Dedifferentiated amniotic fluid mesenchymal stem cell (primary cell): ENCODE results near the gene CACNA1D.

Source experiments
- DNase-seq: peaks from one replicate; pipeline ENCODE4 v3.0.0-alpha.2; 2016; ENCODE audit errors: extremely low spot score

The CACNA1D gene

DNA sequence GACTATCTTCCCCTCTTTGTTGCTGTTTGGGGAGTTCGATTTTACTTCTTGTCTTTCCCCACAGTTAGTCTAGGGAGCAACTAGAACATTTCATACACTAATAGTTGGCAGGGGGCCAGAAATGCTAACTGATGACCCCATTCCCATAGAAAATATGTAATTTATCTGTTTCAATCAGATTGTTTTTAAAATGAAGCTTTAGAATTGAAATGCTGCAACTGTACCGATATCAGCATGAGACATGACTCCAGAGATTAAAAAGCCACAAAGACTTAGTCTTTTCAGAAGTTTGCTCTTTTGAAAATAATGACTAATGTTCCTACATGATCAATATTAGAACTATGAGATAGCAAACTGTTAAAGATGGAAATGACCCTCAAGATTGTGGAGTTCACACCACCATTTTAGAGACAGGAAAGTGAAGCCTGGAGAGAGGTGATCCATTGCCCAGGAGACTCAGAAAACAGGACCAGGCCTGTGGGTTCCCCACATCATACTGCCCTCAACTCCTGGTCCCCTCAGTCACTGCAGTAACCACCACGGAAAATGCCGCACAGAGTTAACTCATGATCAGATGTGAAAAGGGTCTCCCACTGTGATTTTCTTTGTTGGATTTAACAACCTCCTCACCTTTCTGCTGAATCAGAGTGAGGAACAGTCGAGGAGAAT is 221.5 kb downstream of the CACNA1D start:
- no peak for DNase-seq

DNA sequence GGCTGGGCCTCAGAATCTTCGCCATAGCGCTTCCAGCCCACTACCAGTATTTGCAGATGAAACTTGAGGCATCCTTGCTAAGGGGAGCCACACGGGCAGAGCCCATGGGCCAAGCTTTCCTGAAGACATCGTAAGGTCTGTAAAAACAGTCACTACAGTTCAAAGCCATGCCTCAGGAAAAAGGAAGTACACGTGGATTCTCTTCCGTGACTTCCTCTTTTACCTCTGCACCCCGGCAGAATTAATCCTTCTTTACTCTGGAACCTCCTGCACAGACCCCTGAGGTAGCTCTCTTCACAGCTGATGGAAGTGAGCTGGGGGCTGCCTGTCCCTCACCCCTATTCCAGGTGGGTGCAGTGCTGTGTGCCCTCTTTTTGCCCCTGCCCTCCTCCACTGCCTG is 222.6 kb downstream of the CACNA1D start:
- DNase-seq, result no peak

DNA sequence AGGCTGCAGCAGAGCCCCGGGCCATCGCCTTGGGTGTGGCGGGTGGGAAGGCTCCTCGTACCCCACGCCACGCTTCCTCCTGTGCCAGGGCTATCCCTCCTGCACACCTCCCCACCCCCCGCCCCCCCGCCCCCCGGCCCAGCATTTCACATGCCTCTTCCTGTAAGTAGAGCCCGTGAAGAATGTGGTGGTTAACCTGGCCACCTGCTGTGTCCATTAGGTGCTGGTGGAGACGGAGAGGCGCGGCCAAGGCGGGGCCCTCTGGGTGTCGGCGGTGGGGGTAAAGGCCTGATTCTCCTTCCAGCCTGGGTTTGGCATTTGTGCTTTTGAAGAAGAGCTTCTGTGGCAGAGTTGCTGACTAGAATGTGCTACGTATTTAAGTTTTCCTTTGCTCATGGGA is 224.1 kb downstream of the CACNA1D start:
- no peak for DNase-seq

DNA sequence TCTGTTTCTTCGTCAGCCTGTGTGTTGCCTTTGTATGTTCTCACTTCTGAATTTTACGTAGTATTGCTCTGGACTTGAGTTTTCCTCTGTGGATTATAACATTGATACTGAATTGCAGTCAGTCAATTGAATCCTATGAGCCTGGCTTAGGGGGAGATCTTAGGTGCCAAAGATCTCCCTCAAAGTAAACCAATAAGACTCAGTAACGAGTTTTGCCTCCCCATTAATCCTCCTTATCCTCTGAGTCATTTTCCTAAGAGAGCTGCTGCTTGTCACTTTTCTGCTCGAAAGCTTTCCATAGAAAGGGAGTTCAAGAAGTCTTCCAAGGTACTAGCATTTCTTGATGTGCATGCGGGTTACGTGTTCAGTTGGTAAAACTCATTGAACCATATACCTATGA is 225.4 kb downstream of the CACNA1D start:
- DNase-seq, result no peak

DNA sequence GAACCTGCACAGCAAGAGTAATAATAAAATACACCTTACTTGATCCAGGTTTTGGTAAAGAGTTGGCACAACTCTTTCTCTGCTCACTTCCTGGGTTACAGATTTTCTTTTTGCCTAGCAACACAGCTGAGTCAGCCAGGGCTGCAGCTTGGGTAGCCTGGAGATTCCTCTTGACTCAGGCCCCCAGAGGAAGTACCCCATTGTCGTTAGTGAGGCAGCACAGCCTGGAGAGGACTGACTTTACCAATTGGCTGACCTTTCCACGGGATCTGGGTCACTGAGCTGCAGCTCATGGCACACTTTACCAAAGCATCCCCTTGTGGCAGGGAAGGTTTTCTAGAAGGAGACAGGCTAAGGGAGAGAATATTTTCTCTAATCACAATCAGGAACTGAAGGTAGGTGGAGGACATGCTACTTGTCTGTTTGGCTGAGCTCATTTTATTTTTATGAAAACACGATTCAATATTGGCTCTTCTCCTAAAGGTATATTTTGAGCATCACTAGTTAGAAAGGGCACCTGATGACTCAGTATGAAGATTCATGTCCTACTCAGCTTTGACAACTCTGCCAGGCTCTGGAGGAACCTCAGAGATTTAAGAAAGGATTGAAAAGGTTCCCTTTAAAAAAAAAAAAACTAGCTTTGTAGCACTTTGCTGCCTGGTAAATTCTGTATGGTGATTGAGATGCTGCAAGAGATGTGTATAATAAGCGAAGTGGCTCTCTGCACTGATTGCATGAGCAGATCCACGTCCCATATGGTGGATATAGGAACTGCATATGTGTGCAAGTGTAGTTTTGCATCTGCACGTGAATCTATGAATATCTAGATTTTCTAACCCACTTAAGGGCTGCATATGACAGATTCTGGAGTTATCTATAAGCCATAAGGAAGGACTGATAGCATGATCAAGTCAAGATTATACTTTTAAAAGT is 227.0 kb downstream of the CACNA1D start:
- no peak for DNase-seq

DNA sequence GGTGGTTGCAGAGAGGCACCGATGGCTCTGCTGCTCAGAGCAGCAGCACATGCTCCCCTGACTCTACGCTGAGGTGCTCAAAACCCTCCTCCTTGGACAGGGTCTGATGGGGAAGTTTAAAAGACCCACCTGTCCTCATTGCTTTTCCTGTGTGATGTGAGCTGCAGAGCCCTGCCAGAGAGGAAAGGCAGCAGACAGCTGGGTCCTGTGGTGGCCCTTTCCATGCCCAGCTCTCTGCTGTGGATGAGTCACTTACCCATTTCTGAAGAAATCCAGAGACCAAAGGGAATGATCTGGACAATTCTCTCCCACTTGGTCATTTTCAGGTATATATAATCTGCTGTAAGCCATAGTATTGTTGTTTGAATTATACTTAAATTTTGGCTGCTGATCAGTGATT is 230.2 kb downstream of the CACNA1D start:
- DNase-seq, result no peak

DNA sequence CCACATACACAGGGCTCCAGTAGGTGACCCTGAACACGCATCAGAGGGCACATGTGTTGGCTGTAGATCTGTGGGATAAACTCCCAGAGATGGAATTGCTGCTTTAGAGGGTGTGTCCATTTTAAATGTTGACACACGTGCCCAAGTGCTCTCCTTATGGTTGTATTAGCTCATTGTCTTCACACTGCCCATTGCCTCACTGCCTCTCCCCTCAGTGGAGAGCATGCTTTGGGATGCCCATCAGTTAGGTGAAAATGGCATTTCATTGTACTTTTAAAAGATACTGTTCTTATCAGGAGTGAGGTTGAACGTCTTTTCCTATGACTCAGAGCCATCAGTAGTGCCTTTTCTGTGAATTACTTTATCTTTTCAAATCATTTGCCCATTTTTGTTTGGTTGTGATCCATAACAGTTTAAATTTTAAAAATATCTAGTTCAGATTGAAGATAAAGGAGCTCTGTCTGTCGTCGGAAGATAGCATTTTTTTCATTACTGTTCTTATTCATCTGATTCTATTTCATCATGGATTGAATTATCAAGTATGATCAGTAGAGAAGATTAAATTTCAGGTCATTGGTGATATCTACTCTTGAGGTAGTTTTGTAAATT is 231.1 kb downstream of the CACNA1D start:
- no peak for DNase-seq

DNA sequence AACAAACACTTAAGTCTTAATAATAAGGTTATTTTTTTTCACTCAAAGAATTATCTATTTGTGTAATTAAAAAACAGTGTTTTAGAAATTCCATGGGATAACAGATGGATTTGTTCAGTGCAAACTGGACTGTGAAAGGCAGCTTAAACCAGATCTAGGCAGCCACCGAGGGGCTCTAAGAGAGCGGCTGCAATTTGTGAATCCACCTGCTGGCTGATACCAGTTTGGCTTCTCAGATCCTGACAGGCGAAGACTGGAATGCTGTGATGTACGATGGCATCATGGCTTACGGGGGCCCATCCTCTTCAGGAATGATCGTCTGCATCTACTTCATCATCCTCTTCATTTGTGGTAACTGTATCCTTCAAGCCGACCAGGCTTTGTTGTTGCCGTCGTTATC is 232.2 kb downstream of the CACNA1D start:
- DNase-seq, result no peak

DNA sequence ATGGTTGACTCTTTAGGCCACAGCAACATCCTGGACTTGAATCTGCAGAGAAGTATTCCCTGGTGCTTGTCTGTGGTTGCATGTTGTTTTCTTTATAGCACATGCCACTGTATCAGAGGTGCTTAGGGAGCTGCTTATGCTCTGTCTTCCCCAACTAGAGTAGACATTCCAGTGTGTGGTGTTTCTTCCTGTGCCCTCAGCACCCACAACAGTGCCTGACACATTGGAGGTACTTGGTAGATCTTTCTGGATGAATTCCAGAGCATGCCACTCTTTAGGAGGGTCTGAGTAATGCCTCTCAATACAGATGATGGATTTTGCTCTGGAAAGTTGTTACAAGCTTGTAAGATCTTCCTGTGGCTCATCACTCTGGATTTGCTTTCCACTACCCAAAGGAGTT is 234.2 kb downstream of the CACNA1D start:
- DNase-seq, result no peak

DNA sequence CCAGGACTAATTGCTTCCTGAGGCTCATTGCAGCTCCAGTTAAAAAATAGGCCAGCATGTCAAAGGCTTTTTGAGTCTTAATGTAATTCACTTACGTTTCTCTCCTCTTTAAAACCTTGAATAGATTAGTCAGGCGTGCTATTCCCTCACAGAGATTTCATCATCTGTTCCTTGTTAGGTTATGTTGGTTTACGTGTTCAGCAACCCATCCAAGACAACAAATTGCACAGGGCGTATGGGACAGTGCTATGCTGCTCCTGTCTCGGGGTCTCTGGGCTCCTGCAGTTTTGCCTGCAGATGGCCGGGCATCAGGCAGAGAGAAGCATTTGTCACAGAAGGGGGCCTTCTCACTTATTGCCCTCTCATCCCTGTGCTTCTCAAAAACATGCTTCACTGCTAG is 234.7 kb downstream of the CACNA1D start:
- no peak for DNase-seq

DNA sequence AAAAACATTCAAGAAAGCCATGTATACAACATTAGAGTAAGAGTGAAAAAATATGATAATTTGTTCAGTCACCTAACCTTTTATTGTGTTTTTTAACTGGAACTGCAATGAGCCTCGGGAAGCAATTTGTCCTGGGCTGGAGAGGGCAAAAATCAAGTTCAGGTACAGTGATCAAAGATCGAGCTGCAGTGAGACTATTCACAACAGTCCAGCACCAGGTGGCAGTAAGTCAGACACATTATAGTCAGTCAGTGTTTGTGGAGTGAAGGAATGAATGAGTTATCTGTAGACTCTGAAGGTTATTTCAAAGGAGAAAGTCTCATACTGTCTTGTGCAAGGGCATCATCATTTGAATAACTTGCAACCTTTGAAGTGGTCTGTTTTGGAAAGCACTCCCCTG is 235.2 kb downstream of the CACNA1D start:
- DNase-seq, result no peak

DNA sequence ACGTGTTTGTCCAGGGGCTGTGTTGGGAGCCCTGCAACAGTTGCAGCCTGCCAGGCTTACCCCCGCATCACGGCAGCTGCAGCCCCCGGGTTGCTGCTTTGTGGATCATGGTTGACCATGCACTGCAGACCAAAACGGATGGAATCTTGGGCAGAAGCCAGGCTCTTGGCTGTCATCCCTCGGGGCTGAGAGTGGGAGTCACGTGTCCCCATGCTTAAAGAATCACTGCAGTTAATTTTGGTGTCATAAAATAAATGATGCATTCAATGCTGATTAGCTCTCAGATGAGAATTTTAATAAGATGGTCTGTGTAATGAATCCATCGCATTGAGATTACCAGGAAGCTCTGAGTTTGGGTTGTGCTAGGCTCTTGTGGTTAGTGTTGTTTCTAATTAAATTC is 236.2 kb downstream of the CACNA1D start:
- DNase-seq, result no peak

DNA sequence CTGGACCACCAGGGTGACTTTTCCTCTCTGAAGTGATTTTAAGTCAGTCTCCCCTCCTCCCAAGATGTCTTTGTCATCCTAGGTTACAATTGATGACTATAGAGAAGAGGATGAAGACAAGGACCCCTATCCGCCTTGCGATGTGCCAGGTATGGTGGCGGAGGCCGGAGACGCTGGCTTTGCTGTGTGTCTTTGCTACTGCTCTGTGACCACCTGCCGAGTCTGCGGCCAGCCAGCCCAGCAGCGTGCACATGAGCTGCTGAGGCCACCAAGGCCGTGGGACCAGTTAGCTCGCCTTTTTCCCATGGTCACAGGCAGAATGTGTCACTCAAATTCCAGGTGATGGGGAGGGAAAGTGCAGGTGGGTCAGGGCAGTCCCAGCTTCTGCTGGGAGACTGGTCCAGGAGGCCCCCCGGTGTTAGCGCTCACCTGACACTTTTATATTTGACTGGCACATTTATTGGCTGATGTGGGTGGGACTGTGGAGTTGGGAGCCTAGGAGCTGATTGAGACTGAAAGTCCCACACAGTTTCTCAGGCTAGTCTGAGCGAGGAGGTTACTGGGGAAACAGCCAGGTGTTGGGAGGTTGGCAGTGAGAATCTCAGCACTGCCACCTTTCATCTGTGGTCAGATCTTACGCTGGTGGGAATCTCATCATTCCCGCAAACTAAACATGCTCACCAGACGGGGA is 237.7 kb downstream of the CACNA1D start:
- DNase-seq, result no peak

DNA sequence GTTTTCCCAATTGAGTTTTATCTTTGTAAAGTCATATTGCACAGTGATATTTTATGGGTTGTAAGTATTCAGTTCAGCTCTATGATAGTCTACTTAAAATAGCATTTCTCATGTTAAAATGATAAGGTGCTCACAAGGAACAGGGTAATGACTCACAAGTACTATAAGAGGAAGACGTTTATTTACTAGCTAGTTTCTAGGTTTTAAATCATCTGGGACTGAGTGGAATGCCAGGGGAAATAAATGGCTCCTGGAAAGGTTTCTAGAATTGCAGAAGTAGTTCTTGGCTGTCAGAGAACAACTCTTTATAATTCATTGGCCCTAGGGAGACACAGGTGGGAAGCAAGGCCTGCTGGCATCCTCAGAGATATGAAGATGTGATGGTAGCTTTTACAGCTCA is 239.0 kb downstream of the CACNA1D start:
- no peak for DNase-seq

DNA sequence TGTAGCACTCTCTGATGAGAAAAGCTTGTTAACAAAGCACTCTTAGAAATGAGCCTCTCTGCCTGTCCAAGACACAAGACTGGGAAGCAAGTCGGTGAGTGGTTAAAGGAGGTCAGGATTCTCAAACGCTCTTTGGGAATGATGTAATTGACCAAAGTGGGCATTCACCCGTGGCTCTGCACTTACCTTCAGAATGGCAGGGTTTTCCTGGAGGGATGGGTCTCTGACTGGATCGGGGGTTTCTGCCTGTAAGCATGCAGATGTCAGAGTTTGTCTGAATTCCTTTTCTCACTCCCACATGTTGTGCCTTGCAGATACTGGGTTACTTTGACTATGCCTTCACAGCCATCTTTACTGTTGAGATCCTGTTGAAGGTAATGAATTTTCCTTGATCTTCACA is 245.6 kb downstream of the CACNA1D start:
- no peak for DNase-seq

DNA sequence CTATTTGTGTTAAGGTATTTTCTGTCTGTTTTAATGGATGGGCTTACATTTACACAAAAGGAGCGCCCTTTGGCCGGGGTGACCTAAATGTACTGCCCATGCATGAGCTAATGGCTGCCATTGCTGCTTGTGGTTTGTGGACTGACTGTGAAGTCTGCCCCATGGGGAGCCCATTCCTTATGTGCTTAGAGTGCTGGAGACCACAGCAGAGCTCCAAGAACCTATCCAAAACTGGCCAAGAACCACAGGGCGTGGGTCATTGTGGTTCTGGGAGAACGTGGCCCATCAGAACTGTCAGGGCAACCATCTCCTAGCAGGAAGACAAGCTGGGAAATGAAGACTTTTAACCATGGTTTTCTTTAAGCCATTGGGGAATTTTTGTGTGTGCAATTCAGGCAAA is 246.5 kb downstream of the CACNA1D start:
- no peak for DNase-seq

DNA sequence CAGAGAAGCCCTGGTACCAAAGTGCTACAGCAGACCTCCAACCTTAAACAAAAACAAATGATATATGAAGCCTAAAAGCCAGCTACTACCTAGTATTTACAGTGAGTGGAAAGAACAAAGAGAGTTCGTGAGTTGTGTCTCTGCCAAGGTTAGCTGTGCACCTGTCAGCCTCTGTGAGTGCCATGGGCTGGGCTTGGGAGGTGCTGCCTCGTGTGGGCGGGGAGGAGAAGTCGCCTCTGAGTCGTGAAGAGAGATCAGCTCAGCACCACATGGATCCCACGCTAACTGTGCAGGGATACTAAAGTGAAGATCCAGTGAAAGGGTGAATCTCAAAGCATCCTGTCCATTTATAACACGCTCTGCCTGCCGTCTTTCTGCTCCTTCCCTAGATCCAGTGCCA is 249.9 kb downstream of the CACNA1D start:
- no peak for DNase-seq

DNA sequence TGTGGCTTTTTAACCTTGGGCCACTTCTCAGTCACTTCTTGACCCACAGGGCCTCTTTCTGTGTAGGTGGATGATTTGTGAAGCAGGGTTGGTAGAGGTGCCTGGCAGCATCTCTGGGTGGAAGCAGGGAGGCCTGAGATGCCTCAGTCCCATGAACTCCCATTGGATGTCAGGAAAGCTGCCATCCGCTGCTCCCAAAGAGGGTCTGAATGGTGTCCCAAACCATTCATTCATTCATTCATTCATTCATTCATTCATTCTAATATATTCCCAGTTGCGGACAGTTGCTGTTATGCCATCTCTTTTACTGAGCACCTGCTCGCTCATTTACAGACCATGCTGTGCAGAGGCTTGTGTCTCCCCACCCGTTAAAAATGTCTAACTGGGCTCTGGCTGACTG is 253.1 kb downstream of the CACNA1D start:
- DNase-seq, result no peak

DNA sequence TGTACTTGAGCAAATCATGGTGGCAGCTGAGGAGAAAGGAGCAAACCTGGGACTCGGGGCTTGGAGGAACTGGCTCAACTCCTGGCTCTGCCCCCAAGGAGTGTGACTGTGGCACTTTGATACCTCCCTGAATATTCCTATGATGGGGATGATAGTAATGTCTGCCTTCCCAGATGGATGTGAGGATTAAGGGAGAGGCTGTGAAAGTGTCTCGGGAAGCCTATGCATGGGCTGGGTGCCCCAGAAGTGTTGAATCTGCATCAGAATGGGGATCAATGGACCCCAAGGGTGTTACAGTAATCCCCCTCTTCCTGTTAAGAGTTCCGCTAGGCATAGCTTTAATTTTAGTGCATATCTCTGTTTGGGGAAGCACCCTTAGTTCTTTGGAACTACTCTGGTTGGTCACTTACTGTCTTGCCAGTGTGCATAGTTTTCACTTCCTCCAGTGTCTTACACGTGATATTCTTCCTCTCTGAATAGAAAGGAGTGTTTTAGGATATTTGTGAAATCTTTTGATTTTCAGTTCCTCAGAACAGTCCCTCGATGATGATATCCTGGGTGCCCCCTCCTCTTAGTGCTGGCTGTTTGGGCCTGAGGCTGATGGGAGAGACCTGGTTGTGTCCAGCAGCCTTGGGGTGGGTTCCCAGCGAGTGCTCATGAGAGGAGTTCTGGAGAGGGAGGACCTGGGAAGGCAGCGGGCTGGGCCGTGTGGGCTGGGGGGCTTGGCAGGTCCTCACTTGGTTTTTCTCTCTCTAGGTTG is 254.3 kb downstream of the CACNA1D start:
- DNase-seq, result no peak

DNA sequence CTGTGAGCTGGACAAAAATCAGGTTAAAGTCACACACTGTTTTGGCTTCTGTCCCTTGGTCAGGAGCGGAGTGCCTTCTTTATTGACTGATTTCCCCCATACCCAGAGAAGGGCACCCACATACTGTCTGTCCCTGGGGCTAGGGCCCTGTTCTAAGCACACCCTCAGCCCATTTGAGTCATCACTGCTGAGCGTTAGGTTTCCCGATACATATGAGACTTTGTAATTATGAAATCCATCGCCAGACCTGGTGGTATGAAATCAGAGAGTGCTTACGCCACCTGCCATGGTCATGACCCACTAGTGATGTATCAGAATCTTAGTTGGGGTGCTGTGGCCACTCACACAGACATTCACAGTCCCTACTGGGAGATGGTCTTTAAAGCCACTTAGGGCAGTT is 255.0 kb downstream of the CACNA1D start:
- DNase-seq, result no peak
